GM23338 (cell line): ENCODE measurements around the gene HNRNPAB. TPM values are rescaled to one million over a fixed set of nuclear protein-coding genes. Genes with fewer than 3 reads are reported as not detected.

Experiments used
- ATAC-seq: fragments of 200-7000 bp; cut with Tn5 transposase; 3 replicates; pipeline ENCODE4 v1.9.1; 2020
- DNase-seq: peaks from one replicate; pipeline ENCODE4 v3.0.0-alpha.2; 2015; ENCODE audit warnings: low spot score
- H2AFZ ChIP-seq: fragments of 200-600 bp; sonication (generic); 2 replicates; pipeline ENCODE4 v1.8.0; 2016; ENCODE audit warnings: antibody characterized with exemption, mild to moderate bottlenecking, moderate library complexity
- H3F3A ChIP-seq: fragments of 200-600 bp; sonication (generic); replicated peaks from 2 replicates; pipeline ENCODE4 v1.8.0; 2017; ENCODE audit warnings: antibody characterized with exemption, mixed run types, low read depth
- H3K27ac ChIP-seq: fragments of 200-600 bp; sonication (generic); 2 replicates; pipeline ENCODE4 v1.6.1; 2016; ENCODE audit warnings: low read depth
- H3K27me3 ChIP-seq: fragments of 200-600 bp; sonication (generic); 2 replicates; pipeline ENCODE4 v1.8.0; 2016; ENCODE audit warnings: mild to moderate bottlenecking, mixed run types, moderate library complexity; ENCODE audit not compliant: insufficient read depth
- H3K36me3 ChIP-seq: fragments of 200-600 bp; sonication (generic); 2 replicates; pipeline ENCODE4 v1.8.0; 2016; ENCODE audit warnings: mild to moderate bottlenecking; ENCODE audit not compliant: insufficient read depth
- H3K4me1 ChIP-seq: fragments of 200-600 bp; sonication (generic); 2 replicates; pipeline ENCODE4 v1.8.0; 2016; ENCODE audit warnings: mild to moderate bottlenecking, moderate library complexity; ENCODE audit not compliant: insufficient read depth
- H3K4me2 ChIP-seq: fragments of 200-600 bp; sonication (generic); 2 replicates; pipeline ENCODE4 v1.7.1; 2017; ENCODE audit warnings: mixed run types
- H3K4me3 ChIP-seq: fragments of 200-600 bp; sonication (generic); 2 replicates; pipeline ENCODE4 v1.6.1; 2016; ENCODE audit warnings: mixed run types
- H3K79me2 ChIP-seq: fragments of 200-600 bp; sonication (generic); replicated peaks from 2 replicates; pipeline ENCODE4 v1.8.0; 2017; ENCODE audit warnings: mild to moderate bottlenecking; ENCODE audit not compliant: insufficient read depth
- H3K9me2 ChIP-seq: fragments of 200-600 bp; sonication (generic); 2 replicates; pipeline ENCODE4 v1.8.0; 2017; ENCODE audit not compliant: insufficient read depth
- H4K20me1 ChIP-seq: fragments of 200-600 bp; sonication (generic); replicated peaks from 2 replicates; pipeline ENCODE4 v1.8.0; 2017; ENCODE audit warnings: mild to moderate bottlenecking; ENCODE audit not compliant: insufficient read depth
- H3K27ac Mint-ChIP-seq: 2 replicates; pipeline ENCODE4 v1.8.0; 2020; ENCODE audit warnings: inconsistent platforms, mild to moderate bottlenecking, moderate library complexity, mixed read lengths
- H3K27me3 Mint-ChIP-seq: 3 replicates; pipeline ENCODE4 v1.8.0; 2022; ENCODE audit warnings: low read depth, mild to moderate bottlenecking, moderate library complexity, mixed read lengths, inconsistent platforms; ENCODE audit not compliant: insufficient read depth, poor library complexity
- H3K36me3 Mint-ChIP-seq: 3 replicates; pipeline ENCODE4 v1.8.0; 2021; ENCODE audit warnings: low read depth, mild to moderate bottlenecking, inconsistent platforms, moderate library complexity, mixed read lengths
- H3K4me1 Mint-ChIP-seq: 3 replicates; pipeline ENCODE4 v1.8.0; 2020; ENCODE audit warnings: mild to moderate bottlenecking, inconsistent platforms, mixed read lengths
- H3K4me3 Mint-ChIP-seq: 3 replicates; pipeline ENCODE4 v1.8.0; 2021; ENCODE audit warnings: moderate library complexity, mild to moderate bottlenecking, inconsistent platforms, mixed read lengths
- H3K9me3 Mint-ChIP-seq: 3 replicates; pipeline ENCODE4 v1.8.0; 2020; ENCODE audit warnings: moderate library complexity, mild to moderate bottlenecking, inconsistent platforms, mixed read lengths
- CREB1 ChIP-seq: fragments of 250-450 bp; sonication (Bioruptor Pico); IDR thresholded peaks from 2 replicates; pipeline ENCODE4 v1.5.0; 2020; ENCODE audit warnings: low read depth, mild to moderate bottlenecking, moderate library complexity
- EZH2phosphoT487 ChIP-seq: fragments of 200-600 bp; sonication (generic); IDR thresholded peaks from one replicate; pipeline ENCODE4 v1.8.1; 2018; ENCODE audit warnings: antibody characterized with exemption; ENCODE audit not compliant: unreplicated experiment
- JUNB ChIP-seq: IDR thresholded peaks from one replicate; pipeline ENCODE4 v1.6.1; 2016; ENCODE audit warnings: antibody characterized with exemption; ENCODE audit not compliant: unreplicated experiment
- NANOG ChIP-seq: IDR thresholded peaks from 2 replicates; pipeline ENCODE4 v1.6.1; 2016; ENCODE audit warnings: antibody characterized with exemption, borderline replicate concordance
- POLR2AphosphoS5 ChIP-seq: IDR thresholded peaks from 2 replicates; pipeline ENCODE4 v1.6.1; 2016; ENCODE audit warnings: antibody characterized with exemption, low read depth
- ZNF114 ChIP-seq: fragments of 250-450 bp; sonication (Bioruptor Pico); IDR thresholded peaks from 2 replicates; pipeline ENCODE4 v1.5.0; 2020; ENCODE audit warnings: mild to moderate bottlenecking, moderate library complexity
- polyA plus RNA-seq: library from polyadenylated mRNA; unstranded; fragments of >200 nt; fragmentation: Nextera tagmentation; extraction: Ambion mirVana; gene quantifications from 2 replicates; pipeline ENCODE4 v1.2.1, GENCODE V29; 2016
- total RNA-seq: library from RNA; depleted of rRNA; stranded (reverse); fragments of >200 nt; shearing (Covaris generic); gene quantifications from 2 replicates; pipeline ENCODE4 v1.2.3, GENCODE V29; 2014
- TF ChIP-seq, protein P1 (sequence below), 2 experiments: fragments of 200-600 bp in 1 of 2; sonication (generic) in 1 of 2; conservative IDR thresholded peaks; 2 replicates each; pipeline versions ENCODE4 v1.5.1 to v1.6.1; 2016 to 2017; ENCODE audit warnings: antibody characterized with exemption in 2 of 2, low read depth in 2 of 2, mild to moderate bottlenecking in 2 of 2, moderate library complexity in 1 of 2
- TF ChIP-seq, protein P2 (sequence below): IDR thresholded peaks from one replicate; pipeline ENCODE4 v1.6.1; 2018; ENCODE audit warnings: antibody characterized with exemption; ENCODE audit not compliant: unreplicated experiment

The HNRNPAB gene
- total and polyA plus RNA-seq, 2 experiments from 2014 or later = 304 to 579 TPM

DNA sequence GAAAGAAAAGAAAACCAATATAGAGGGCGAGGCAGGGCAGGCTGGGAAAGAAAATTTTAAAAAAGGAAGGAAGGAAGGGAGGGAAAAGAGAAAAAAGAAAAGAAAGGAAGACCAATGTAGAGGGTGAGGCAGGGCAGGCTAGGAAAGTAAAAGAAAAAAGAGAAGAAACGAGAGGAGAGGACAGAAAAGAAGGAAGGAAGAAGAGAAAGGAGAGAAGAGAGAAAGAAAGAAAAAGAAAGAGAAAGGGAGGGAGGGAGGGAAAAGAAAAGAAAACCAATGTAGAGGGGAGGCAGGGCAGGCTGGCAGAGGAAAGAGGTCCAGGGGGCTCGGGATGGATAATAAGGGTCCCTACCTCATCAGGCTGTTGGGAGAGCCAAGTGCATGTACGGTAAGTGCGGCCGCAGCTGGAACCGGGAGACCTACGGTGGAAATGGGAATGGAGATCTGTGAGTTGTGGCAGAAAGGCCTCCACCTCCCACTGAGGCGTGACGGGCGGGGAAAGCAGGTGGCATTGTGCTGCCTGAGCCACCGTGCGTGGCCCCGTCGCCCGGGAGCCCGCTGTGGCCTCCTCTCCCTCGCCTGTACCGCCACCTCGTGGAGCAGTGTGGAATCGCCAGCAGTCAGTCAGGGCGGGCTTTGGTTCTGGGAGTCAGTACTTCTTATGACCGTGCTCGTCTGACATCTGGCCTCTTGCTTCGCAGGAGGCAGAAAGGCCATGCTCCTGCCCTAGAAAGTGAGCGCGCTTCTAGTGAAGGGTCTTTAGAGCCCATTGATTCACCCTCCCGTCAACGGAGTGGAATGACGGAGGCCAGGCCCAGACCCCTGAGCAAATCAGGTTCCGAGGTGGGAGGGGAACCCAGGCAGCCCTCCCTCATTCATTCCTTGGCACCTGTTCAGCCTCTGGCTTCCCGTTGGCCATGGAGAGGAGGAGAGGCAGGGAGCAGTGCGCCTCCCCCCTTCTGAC is 40.3 kb upstream of the HNRNPAB start:
- peaks cover 7% of the 10 kb centered on the region; the same call in 1 of the 2 replicates for H3F3A ChIP-seq
- Mint-ChIP-seq H3K36me3 (no peaks in the 10 kb centered on the region), H3K9me3 (no peaks in the 10 kb centered on the region), H3K4me3 (peak overlapping the region; percentile 65), H3K4me1 (peaks cover 6% of the 10 kb centered on the region), H3K27ac (peak overlapping the region; percentile 75; the same call in 1 of the 2 replicates), H3K27me3 (peaks cover 7% of the 10 kb centered on the region)
- peak overlapping the region; percentile 91; the same call in 1 of the 2 replicates for H2AFZ ChIP-seq
- peak; percentile 92 for DNase-seq
- peaks cover 8% of the 10 kb centered on the region for H3K4me1 ChIP-seq
- 0 out of 2 replicates have a peak, but pooled peaks have one; percentile 32 for TF ChIP-seq POLR2AphosphoS5
- TF ChIP-seq, protein P1, sequence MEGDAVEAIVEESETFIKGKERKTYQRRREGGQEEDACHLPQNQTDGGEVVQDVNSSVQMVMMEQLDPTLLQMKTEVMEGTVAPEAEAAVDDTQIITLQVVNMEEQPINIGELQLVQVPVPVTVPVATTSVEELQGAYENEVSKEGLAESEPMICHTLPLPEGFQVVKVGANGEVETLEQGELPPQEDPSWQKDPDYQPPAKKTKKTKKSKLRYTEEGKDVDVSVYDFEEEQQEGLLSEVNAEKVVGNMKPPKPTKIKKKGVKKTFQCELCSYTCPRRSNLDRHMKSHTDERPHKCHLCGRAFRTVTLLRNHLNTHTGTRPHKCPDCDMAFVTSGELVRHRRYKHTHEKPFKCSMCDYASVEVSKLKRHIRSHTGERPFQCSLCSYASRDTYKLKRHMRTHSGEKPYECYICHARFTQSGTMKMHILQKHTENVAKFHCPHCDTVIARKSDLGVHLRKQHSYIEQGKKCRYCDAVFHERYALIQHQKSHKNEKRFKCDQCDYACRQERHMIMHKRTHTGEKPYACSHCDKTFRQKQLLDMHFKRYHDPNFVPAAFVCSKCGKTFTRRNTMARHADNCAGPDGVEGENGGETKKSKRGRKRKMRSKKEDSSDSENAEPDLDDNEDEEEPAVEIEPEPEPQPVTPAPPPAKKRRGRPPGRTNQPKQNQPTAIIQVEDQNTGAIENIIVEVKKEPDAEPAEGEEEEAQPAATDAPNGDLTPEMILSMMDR (conservative IDR thresholded peaks at IDR 0.05; ENCODE audit: low read depth in 2 of 2) = peak; percentile 92 to 99
- no peak for TF ChIP-seq ZNF114 (CRISPR knock-in tag)
- H3K9me2 ChIP-seq = no peaks in the 10 kb centered on the region
- peak; percentile 91 for ATAC-seq
- H3K4me2 ChIP-seq = peak overlapping the region; percentile 83
- H4K20me1 ChIP-seq = no peaks in the 10 kb centered on the region
- H3K79me2 ChIP-seq = no peaks in the 10 kb centered on the region
- no peaks in the 10 kb centered on the region for H3K27me3 ChIP-seq
- H3K4me3 ChIP-seq = peak overlapping the region; percentile 50
- no peaks in the 10 kb centered on the region for H3K36me3 ChIP-seq
- H3K27ac ChIP-seq = peak overlapping the region; percentile 50; the same call in 1 of the 2 replicates

DNA sequence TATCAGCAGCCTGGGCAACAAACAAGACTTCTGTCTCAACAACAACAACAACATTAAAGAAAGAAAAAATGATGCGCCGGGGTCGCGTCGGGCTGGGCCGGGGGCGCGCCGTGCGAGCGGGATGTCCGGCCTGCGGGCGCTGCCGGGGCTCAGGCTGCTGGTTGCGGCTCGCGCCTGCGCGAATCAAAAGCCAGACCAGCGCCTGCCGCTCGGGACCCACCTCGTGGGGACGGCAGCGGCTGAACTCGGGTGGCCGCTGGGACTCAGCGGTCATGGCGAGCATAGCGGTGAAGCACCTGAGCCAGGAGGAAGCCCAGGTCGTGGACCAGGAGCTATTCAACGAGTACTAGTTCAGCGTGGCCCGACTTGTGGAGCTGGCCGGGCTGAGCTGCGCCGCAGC is 38.8 kb upstream of the HNRNPAB start:
- Histone ChIP-seq H3K27me3 (no peaks in the 10 kb centered on the region), H3F3A (peaks cover 7% of the 10 kb centered on the region; the same call in 1 of the 2 replicates), H3K4me3 (no peak overlapping the region), H2AFZ (no peak overlapping the region), H3K36me3 (no peaks in the 10 kb centered on the region), H3K9me2 (no peaks in the 10 kb centered on the region), H4K20me1 (no peaks in the 10 kb centered on the region), H3K79me2 (no peaks in the 10 kb centered on the region), H3K4me2 (no peak overlapping the region), H3K27ac (no peak overlapping the region), H3K4me1 (peaks cover 20% of the 10 kb centered on the region)
- DNase-seq = no peak
- H3K27me3 Mint-ChIP-seq = peaks cover 7% of the 10 kb centered on the region
- peaks cover 18% of the 10 kb centered on the region for H3K4me1 Mint-ChIP-seq
- no peaks in the 10 kb centered on the region for H3K9me3 Mint-ChIP-seq
- no peaks in the 10 kb centered on the region for H3K36me3 Mint-ChIP-seq
- no peak overlapping the region for H3K27ac Mint-ChIP-seq
- H3K4me3 Mint-ChIP-seq = no peak overlapping the region
- ATAC-seq = no peak
- TF ChIP-seq JUNB = no peak
- TF ChIP-seq, protein P2, sequence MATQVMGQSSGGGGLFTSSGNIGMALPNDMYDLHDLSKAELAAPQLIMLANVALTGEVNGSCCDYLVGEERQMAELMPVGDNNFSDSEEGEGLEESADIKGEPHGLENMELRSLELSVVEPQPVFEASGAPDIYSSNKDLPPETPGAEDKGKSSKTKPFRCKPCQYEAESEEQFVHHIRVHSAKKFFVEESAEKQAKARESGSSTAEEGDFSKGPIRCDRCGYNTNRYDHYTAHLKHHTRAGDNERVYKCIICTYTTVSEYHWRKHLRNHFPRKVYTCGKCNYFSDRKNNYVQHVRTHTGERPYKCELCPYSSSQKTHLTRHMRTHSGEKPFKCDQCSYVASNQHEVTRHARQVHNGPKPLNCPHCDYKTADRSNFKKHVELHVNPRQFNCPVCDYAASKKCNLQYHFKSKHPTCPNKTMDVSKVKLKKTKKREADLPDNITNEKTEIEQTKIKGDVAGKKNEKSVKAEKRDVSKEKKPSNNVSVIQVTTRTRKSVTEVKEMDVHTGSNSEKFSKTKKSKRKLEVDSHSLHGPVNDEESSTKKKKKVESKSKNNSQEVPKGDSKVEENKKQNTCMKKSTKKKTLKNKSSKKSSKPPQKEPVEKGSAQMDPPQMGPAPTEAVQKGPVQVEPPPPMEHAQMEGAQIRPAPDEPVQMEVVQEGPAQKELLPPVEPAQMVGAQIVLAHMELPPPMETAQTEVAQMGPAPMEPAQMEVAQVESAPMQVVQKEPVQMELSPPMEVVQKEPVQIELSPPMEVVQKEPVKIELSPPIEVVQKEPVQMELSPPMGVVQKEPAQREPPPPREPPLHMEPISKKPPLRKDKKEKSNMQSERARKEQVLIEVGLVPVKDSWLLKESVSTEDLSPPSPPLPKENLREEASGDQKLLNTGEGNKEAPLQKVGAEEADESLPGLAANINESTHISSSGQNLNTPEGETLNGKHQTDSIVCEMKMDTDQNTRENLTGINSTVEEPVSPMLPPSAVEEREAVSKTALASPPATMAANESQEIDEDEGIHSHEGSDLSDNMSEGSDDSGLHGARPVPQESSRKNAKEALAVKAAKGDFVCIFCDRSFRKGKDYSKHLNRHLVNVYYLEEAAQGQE = no peak
- TF ChIP-seq EZH2phosphoT487 = no peak
- no peak for TF ChIP-seq CREB1 (CRISPR knock-in tag)
- TF ChIP-seq NANOG = no peak
- TF ChIP-seq POLR2AphosphoS5 = no peak
